Measurements from ENCODE around the gene GPR35.

Gene GPR35

DNA sequence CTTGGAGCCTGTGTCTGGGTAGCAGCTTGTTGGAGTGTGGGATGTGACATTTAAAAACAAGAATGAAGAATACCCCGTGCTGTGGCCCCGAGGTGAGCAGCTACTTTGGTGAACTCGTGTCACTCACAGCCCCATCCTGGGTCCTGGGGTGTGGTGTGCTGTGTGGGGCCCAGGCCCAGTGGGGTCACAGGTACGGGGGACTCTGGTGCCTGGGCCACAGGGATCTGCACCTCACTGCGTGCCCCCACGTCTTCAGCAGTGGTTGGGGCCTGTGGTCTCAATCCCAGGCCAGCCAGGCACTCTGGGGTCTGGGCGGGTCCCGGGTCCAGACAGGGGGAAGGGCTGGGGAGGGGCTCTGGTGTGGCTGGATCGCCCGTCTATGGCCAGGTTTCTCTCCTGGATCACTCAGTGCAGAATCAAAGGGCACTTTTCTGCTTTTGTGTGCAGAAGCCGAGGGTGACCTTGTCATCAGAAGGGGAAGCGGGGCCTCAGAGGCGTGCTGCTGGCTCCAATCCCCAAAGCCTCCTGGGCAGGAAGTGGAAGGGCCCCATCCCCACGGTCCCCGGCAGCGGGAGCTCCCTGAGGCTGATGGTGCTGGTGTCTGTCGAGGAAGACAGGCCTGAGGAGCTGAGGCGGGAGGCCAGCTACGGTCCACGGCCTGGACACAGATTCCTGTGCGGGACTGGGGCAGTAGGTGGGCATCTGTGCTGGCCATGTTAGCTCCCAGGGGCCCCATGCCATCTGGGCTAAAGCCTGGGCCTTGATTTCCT lies 1.4 kb downstream of the GPR35 start:
- FAIRE-seq, result no peak

- FAIRE-seq, result no peak
Observed at GRCh38 chr2:240627736-240628506, 2.6 kb downstream of the GPR35 start.

DNA sequence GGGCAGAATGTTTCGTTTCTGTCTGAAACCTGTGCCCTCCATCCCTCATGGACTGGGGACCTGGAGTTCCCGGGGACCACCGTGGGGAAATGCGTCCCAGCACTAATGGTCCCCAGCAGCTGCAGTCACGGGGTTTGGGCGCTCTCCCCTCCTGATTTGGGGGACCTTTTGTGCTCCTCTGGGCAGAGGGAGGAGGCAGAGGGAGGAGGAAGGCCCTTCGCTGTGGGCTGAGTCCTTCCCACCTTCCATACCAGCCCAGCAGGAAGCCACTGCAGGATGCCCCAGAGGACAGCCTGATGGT lies 3.2 kb downstream of the GPR35 start:
- FAIRE-seq, result no peak

- no peak for FAIRE-seq
Observed at GRCh38 chr2:240628808-240629618, 3.7 kb downstream of the GPR35 start.

DNA sequence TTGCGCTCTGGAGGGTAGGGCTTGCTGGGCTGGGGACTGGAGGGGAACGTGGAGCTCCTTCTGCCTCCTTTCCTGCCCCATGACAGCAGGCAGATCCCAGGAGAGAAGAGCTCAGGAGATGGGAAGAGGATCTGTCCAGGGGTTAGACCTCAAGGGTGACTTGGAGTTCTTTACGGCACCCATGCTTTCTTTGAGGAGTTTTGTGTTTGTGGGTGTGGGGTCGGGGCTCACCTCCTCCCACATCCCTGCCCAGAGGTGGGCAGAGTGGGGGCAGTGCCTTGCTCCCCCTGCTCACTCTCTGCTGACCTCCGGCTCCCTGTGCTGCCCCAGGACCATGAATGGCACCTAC lies 4.3 kb downstream of the GPR35 start:
- no peak for FAIRE-seq

DNA sequence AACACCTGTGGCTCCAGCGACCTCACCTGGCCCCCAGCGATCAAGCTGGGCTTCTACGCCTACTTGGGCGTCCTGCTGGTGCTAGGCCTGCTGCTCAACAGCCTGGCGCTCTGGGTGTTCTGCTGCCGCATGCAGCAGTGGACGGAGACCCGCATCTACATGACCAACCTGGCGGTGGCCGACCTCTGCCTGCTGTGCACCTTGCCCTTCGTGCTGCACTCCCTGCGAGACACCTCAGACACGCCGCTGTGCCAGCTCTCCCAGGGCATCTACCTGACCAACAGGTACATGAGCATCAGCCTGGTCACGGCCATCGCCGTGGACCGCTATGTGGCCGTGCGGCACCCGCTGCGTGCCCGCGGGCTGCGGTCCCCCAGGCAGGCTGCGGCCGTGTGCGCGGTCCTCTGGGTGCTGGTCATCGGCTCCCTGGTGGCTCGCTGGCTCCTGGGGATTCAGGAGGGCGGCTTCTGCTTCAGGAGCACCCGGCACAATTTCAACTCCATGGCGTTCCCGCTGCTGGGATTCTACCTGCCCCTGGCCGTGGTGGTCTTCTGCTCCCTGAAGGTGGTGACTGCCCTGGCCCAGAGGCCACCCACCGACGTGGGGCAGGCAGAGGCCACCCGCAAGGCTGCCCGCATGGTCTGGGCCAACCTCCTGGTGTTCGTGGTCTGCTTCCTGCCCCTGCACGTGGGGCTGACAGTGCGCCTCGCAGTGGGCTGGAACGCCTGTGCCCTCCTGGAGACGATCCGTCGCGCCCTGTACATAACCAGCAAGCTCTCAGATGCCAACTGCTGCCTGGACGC lies 4.9 kb downstream of the GPR35 start:
- FAIRE-seq, result no peak

DNA sequence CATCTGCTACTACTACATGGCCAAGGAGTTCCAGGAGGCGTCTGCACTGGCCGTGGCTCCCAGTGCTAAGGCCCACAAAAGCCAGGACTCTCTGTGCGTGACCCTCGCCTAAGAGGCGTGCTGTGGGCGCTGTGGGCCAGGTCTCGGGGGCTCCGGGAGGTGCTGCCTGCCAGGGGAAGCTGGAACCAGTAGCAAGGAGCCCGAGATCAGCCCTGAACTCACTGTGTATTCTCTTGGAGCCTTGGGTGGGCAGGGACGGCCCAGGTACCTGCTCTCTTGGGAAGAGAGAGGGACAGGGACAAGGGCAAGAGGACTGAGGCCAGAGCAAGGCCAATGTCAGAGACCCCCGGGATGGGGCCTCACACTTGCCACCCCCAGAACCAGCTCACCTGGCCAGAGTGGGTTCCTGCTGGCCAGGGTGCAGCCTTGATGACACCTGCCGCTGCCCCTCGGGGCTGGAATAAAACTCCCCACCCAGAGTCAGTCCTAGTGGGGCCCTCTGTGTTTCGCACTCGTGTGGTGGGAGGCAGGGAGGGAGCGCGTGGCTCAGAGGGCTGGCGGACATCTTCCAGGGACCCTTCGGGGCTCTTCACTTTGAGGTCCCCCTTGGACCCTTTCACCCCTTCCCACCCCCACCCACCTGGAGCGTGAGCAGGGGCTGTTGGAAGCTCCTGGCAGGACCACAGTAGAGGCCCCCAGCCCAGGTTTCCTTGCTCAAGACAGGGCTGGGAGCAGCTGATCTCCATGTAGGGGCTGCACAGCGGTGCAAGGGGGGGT lies 5.7 kb downstream of the GPR35 start:
- FAIRE-seq, result no peak

GRCh38 chr2:240631548-240632305 lies 6.4 kb downstream of the GPR35 start:
- FAIRE-seq, result no peak

DNA sequence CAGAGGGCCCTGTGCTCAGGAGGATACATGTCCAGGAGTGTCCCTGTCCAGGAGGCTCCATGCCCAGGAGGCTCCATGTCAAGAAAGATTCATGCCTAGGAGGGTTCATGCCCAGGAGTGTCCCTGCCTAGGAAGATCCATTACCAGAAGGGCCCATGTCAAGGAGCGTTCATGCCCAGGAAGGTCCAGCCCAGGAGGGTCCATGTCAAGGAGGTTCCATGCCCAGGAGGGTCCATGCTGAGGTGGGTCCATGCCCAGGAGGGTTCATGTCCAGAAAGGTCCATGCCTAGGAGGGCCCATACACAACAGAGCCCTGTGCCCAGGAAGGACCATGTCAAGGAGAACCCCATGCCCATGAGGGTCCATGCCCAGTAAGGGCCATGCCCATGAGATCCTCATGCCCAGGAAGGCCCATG lies 7.0 kb downstream of the GPR35 start:
- no peak for FAIRE-seq

DNA sequence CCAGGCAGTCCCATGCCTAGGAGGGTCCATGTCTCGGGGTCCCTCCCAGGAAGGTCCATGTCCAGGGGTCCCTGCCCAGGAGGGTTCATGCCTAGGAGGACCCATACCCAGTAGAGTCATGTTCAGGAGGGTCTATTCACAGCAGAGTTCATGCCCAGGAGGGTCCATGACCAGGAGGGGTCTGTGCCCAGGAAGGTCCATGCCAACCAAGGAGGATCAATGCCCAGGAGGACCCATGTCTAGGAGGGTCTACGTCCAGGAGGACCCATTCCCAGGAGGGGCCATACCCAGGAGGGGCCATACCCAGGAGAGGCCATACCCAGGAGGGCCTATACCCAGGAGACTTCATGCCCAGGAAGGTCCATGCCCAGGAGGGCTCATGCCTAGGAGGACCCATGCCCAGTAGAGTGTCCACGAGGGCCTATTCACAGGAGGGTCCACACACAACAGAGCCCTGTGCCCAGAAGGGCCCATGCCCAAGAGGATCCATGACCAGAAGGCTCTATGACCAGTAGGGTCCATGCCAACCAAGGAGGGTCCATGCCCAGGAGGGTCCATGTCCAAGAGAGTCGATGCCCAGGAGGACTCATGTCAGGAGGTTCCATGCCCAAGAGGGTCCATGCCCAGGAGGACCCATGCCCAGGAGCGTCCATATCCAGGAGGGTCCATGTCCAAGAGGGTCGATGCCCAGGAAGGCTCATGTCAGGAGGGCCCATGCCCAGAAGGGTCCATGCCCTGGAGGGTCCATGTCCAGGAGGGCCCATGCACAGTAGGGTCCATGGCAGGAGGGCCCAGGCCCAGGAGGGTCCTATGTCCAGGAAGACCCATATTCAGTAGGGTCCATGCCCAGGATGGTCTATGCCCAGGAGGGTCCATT lies 10.1 kb downstream of the GPR35 start:
- no peak for FAIRE-seq

- FAIRE-seq, result no peak
Observed at GRCh38 chr2:240635998-240636547, 10.8 kb downstream of the GPR35 start.

DNA sequence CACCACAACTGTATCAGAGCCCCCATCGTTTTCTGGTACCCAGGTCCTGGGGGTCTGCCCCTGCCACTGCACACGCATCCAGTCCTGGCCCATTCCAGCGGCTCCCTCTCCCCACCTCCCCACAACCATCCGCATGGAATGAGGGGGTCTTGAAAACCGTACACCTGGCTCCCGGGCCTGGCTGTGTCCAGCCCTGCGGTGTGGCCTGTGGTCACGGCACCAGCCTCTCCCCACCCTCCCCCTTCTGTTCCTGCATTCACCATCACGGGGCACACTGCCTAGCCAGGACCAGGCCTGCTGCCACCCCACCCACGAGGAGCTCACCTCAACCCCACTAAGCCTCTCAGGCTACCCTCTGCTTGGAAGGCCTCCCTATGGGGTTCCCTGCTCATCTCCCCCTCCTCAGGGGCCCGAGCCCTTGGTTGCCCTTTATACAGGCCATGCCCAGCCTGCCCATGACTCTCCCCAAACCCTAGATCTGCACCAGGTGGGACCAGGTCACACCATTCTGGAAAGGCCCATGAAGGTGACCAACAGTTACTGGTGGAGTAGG lies 11.4 kb downstream of the GPR35 start:
- FAIRE-seq, result no peak

DNA sequence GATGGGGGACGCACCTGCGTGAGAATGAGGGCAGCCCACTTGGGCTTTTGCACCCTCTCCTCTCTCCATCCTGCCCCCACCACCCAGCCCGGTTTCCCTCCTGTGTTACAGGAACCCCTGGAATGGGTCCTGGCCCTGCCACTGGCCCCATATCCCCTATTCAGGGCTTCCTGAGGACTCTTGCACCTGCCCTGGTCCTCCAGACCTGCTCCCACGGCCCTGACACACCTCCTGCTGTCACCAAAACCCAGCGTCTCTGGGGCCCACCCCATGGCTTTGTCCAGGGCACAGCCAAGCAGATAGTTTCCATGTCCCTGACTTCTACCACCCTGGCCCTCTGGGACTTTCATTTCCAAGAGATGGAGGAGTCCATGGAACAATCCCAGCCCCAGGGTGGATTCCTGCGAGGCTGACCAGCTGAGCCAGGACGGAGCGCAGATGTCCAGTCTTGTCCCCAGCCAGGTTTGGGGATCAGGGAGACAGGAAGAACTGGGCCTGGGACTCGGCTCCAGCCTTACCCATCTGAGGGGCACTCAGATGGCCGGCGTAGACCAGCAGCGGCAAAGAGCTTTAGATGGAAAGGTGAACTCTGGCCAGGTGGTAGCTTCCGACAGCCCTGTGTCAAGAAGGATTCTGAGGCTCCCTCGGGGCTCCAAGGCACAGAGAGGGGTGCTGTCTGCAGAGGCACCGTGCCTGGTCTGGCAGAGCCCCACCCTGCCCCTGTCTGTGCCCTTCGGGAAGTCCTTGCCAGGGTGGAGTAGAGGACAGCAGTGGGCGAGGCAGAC lies 12.0 kb downstream of the GPR35 start:
- no peak for FAIRE-seq

- FAIRE-seq, result no peak
Observed at GRCh38 chr2:240637901-240638345, 12.6 kb downstream of the GPR35 start.

DNA sequence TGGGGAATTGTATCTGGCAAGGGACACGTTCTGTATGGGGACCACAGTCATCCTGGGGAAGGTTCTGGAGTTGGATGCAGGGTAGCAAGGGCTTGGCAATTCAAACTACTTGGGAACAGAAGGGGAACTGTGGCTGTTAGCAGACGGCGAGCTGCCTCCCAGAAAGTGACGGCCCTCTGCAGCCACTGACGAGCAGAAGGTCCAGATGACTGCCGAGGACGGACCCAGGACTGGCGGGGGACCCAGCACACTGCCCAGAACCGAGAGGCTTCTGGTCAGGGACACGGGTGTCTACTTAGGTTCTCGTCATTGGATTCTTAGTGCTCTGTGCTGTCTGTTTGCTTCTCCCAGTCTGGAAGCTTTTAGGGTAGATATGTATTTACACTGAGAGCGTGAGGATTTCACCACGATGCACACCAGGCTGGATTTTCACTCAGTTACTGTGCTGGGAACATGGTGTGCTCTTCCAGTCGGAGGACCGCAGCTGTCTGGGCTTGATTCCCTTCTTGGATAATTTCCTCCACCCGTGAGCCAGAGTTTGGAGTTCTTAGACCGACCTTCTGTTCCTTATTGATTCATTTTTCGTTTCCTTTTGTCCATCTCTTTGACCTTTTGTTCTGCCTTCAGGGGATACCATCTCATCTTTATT lies 13.4 kb downstream of the GPR35 start:
- FAIRE-seq, result no peak

DNA sequence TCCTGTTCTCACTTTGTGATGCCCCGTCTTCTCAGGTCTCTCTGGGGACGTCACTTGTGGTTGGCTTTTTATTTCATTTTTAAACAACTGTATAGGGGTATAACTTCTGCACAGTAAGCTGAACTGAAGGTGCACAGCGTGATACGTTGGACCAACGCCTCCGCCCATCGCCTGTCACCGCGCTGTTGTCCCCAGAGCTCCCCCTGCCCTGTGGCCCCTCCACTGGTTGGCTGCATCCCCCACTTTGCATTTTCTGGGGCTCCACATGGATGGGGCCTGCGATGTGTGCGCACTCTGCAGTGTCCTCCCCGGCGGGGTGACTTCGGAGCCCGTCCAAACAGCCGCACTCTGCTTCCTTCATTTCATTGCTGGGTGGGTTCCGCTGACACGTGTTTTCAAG lies 14.3 kb downstream of the GPR35 start:
- FAIRE-seq, result no peak

DNA sequence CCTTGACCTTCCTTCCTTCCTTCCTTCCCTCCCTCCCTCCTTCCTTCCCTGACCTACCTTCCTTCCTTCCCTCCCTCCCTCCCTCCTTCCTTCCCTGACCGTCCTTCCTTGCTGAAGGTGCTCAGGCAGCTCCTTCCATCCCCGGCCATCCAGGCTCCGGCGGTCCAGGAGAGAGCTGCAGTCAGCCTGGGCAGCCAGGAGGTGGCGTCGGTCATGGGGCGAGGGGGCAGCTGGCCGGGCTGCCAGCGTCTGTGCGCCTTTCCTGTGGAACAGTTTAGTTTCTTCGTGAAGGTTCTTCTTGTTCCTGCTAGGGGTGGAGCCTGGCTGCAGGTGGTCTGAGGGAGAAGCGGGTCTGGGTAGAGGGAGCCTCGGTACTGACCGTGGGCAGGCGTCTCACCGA lies 15.7 kb downstream of the GPR35 start:
- FAIRE-seq, result no peak

Data from A204.1 (cell line).